ENCODE measurements around the gene CACNA2D3.
A peak's percentile ranks its signal among the peaks of the same experiment; 100 is the strongest.
"Not testable (repeated sequence)": the region's sequence is repeated elsewhere in the genome, so short reads cannot be mapped to it uniquely, and the experiment has no call there.

CACNA2D3 gene

DNA sequence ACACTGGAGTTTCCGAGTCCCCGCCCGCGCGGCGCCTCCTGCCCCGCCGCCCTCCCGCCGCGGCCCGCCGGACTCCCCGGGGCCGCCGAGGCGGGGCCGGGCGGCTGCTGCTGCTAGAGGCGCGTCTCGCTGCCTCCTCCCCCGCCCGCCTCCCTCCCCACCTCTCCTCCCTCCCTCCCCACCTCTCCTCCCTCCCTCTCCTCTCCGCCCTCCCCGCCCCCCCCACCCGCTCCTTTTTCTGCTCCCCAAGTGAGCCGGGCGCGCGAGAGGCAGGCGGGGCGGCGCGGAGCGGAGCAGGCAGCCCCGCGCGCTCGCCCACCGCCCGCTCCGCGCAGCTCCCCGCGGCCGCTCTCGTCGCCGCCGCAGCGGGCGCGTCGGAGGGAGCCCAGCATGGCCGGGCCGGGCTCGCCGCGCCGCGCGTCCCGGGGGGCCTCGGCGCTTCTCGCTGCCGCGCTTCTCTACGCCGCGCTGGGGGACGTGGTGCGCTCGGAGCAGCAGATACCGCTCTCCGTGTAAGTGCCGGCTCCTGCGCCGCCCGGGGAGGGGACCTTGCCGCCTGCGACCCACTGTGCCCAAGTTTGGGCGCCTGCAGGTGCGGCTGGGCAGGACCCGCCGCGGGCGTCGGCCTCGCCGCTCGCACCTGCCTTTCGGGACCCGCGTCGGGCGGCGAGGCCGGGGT, at the start of gene CACNA2D3:
TSS of gene CACNA2D3 (plus strand) at position 229 of the 679 bp plus-strand sequence.
- no peak for DNase-seq (ENCODE audit: low spot score)

DNA sequence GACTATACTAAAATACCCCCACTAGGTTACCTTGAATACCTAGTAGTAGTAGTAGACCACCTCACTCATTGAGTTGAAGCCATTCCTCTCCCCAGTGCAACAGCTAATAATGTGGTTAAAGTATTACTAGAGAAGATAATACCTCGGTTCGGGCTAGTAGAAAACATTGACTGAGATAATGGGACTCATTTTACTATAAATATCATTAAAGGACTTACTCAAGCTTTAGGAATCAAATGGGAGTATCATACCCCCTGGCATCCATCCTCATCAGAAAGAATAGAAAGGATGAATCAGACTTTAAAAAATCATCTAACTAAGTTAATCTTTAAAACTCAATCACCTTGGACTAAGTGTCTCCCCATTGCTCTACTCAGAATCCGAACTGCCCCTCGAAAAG, 49.0 kb upstream of the CACNA2D3 start:
- no peak for DNase-seq (ENCODE audit: low spot score)

GRCh38 chr3:54079314-54079713, 43.0 kb upstream of the CACNA2D3 start:
- DNase-seq (ENCODE audit: low spot score): no peak

GRCh38 chr3:54079730-54080325, 42.5 kb upstream of the CACNA2D3 start:
- no peak for DNase-seq (ENCODE audit: low spot score)

GRCh38 chr3:54083921-54084320, 38.4 kb upstream of the CACNA2D3 start:
- no peak for DNase-seq (ENCODE audit: low spot score)

GRCh38 chr3:54085936-54086335, 36.4 kb upstream of the CACNA2D3 start:
- DNase-seq (ENCODE audit: low spot score): no peak

- DNase-seq (ENCODE audit: low spot score): no peak
These were observed 35.5 kb upstream of the CACNA2D3 start for GRCh38 chr3:54086652-54087405.

DNA sequence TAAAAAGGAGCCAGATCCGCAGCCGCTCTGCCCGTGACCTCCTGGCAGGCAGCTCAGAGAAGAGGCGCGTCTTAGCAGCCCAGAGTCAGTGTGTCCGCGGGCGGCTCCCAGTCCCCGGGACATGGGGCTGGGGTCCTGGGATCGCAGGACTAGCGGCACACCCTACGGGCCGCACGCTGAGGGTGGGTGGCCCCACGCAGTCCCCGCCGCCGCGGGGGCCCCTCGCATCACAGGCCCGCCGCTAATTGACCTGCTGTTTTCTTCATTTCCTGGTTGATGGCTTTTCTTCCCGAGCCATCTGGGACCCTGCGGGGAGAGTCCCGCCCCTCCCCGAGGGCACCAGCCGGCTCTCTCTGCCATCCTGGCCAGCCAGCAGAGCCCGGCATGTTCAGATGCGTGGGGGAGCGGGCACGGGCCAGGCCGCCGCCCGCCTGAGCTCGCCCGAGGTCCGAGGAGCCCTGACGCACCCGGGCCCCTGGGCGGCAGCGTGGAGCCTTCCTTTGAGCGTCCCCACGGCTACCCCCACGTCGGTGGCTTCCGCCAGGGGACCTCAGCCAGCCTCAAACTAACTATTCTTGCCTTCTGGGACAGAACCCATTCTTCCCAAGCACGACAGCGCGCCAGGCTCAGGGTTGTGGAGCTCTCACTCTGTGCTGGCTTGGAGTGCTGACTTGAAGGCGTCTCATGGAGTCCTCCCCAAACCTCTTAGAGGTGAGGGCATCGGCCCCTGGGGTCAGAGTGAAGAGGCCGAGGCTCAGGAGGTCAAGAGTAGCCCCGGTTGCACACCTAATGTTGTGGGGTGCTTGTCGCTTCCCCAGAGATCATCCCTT, 34.6 kb upstream of the CACNA2D3 start:
- peak; percentile 58 for DNase-seq (ENCODE audit: low spot score)

- DNase-seq (ENCODE audit: low spot score): no peak
These were observed 28.7 kb upstream of the CACNA2D3 start for GRCh38 chr3:54093491-54094248.

DNA sequence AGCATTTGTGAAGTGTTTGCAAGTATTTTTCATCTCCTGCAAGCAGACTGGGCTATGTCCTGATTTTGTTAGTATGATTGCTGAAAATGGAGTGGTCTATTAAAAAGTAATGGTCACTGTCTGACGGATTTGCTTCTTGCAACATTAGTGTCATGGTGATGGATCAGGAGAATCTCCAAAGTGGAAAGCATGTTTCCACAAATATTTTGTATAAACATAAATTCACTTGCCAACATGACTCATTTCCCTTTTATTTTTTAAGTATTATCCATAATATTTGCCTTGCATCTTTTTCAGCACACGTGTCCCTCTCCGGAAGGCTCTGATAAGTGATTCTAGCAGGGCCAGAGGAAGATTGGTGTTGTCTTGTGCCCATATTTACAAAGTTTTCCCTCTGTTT, 27.4 kb upstream of the CACNA2D3 start:
- DNase-seq (ENCODE audit: low spot score): no peak

- DNase-seq (ENCODE audit: low spot score): no peak
These were observed 23.0 kb upstream of the CACNA2D3 start for GRCh38 chr3:54099381-54099780.

- DNase-seq (ENCODE audit: low spot score): no peak
These were observed 18.3 kb upstream of the CACNA2D3 start for GRCh38 chr3:54104084-54104483.

DNA sequence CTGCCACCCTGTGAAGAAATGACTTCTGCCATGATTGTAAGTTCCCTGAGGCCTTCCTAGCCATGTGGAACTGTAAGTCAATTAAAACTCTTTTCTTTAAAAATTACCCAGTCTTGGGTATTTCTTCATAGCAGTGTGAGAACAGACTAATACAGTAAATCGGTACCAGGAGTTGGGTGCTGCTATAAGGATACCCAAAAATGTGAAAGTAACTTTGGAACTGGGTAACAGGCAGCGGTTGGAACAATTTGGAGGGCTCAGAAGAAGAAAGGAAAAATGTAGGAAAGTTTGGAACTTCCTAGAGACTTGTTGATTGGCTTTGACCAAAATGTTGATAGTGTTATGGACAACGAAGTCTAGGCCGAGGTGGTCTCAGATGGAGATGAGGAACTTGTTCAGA, 6.2 kb upstream of the CACNA2D3 start:
- DNase-seq (ENCODE audit: low spot score): not testable (repeated sequence)

DNA sequence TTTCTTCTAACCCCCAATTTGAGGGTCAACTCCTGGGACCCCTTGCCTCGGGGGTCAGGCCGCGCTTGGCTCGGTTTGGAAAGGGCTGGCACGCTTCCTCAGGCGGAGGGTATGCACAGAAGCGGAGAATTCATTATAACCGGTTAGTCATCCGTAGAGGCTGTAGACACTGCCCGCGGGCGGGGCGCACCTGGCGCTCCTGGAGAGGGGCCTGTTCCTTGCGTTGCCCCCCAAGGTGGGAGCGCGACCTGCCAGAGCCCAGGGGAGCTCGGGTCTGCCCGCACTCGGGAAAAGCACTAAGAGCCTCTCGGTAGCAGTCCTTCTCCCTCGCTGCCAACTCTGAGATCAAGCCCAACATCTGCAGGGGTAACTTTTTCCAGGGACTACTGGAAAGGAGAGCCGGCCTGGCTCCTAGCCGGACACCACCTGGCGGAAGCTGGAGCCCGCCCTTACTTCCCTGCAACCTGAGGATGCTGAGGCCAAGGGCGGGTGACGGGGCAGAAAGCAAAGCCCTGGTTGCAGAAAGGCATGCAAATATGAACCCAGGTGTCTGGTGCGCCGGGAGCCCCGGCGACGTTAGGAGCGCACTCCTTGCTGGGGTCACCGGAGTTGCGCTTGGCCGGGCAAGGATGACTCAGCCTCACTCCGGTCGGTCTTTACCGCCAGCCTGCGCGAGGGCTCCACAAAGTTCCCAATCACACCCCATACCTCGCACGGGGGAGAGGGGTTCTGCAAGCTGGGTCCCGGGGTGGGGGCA, 1.5 kb upstream of the CACNA2D3 start:
- peak; percentile 62 for DNase-seq (ENCODE audit: low spot score)

- peak; percentile 74 for DNase-seq (ENCODE audit: low spot score)
These were observed 683 bp upstream of the CACNA2D3 start for GRCh38 chr3:54121414-54122323.

GRCh38 chr3:54123003-54123775, 837 bp downstream of the CACNA2D3 start:
- no peak for DNase-seq (ENCODE audit: low spot score)

DNA sequence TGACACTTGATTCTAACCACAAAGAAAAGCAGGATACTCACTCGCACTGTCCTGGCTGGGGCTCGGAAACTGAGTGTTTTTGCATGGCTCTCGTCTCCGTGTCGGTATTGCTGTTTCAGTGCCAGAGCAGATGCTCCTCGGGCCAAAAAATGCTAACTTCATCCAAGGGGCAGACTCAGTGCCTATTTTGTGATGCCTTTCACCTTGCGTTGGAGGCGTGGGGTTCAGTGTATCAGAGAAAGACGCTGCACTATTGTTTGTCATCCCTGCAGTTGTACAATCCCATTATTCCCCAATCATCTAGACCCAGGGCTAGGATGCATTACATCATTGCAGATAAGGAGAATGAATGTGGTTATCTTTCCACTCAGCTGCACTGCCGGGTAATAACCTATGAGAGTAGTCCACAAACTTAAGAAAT, 1.4 kb downstream of the CACNA2D3 start:
- DNase-seq (ENCODE audit: low spot score): no peak

- no peak for DNase-seq (ENCODE audit: low spot score)
These were observed 2.9 kb downstream of the CACNA2D3 start for GRCh38 chr3:54125300-54125699.

- no peak for DNase-seq (ENCODE audit: low spot score)
These were observed 4.2 kb downstream of the CACNA2D3 start for GRCh38 chr3:54126551-54126950.

All from ecto neural progenitor cell (in vitro differentiated cells).